Astrocyte (in vitro differentiated cells and primary cell): ENCODE data around the gene NDRG4. TPM values are rescaled to one million over a fixed set of nuclear protein-coding genes. Genes with fewer than 3 reads are reported as not detected.
A peak's percentile ranks its signal among the peaks of the same experiment; 100 is the strongest.

Source experiments
- DNase-seq: peaks from one replicate; pipeline ENCODE4 v3.0.0-alpha.2; 2010; ENCODE audit warnings: low read depth
- FAIRE-seq: peaks from 2 replicates; lab custom pipeline; 2011; peaks lifted over from hg19 to GRCh38; lab: Jason Lieb, UNC
- H2AFZ ChIP-seq: 2 replicates; pipeline ENCODE4 v1.6.0; 2012; ENCODE audit warnings: low read depth, low read length, inconsistent platforms
- H3K27ac ChIP-seq: 2 replicates; pipeline ENCODE4 v1.5.1; 2011; ENCODE audit warnings: low read depth, low read length, inconsistent platforms
- H3K27me3 ChIP-seq: 2 replicates; pipeline ENCODE4 v1.6.0; 2011; ENCODE audit warnings: low read length, inconsistent platforms; ENCODE audit not compliant: insufficient read depth
- H3K36me3 ChIP-seq: 2 replicates; pipeline ENCODE4 v1.5.1; 2011; ENCODE audit warnings: low read length, inconsistent platforms; ENCODE audit not compliant: insufficient read depth
- H3K4me1 ChIP-seq: 2 replicates; pipeline ENCODE4 v1.5.1; 2011; ENCODE audit warnings: low read length, inconsistent platforms; ENCODE audit not compliant: insufficient read depth
- H3K4me2 ChIP-seq: 2 replicates; pipeline ENCODE4 v1.6.0; 2012; ENCODE audit warnings: low read length, inconsistent platforms
- H3K4me3 ChIP-seq: 2 replicates; pipeline ENCODE4 v1.5.1; 2011; ENCODE audit warnings: low read depth, mild to moderate bottlenecking, low read length, inconsistent platforms; ENCODE audit not compliant: insufficient read depth
- H3K79me2 ChIP-seq: 2 replicates; pipeline ENCODE4 v1.6.0; 2012; ENCODE audit warnings: mild to moderate bottlenecking, low read length, inconsistent platforms; ENCODE audit not compliant: insufficient read depth
- H3K9ac ChIP-seq: 2 replicates; pipeline ENCODE4 v1.6.0; 2012; ENCODE audit warnings: mild to moderate bottlenecking, low read length, inconsistent platforms
- H3K9me3 ChIP-seq: 2 replicates; pipeline ENCODE4 v1.5.1; 2012; ENCODE audit warnings: low read depth, mild to moderate bottlenecking, low read length, inconsistent platforms; ENCODE audit not compliant: insufficient read depth
- H4K20me1 ChIP-seq: 2 replicates; pipeline ENCODE4 v1.6.0; 2012; ENCODE audit warnings: low read length, inconsistent platforms; ENCODE audit not compliant: insufficient read depth
- H3K27ac Mint-ChIP-seq: one replicate; pipeline ENCODE4 v1.8.0; 2021; ENCODE audit warnings: mild to moderate bottlenecking, mixed read lengths; ENCODE audit not compliant: unreplicated experiment
- H3K27me3 Mint-ChIP-seq: one replicate; pipeline ENCODE4 v1.8.0; 2021; ENCODE audit warnings: low read depth, mixed read lengths; ENCODE audit not compliant: unreplicated experiment
- H3K36me3 Mint-ChIP-seq: one replicate; pipeline ENCODE4 v1.8.0; 2021; ENCODE audit warnings: low read depth, mixed read lengths; ENCODE audit not compliant: unreplicated experiment
- H3K4me1 Mint-ChIP-seq: one replicate; pipeline ENCODE4 v1.8.0; 2021; ENCODE audit warnings: low read depth, mixed read lengths; ENCODE audit not compliant: unreplicated experiment
- H3K4me3 Mint-ChIP-seq: one replicate; pipeline ENCODE4 v1.8.0; 2021; ENCODE audit warnings: mild to moderate bottlenecking, moderate library complexity, mixed read lengths; ENCODE audit not compliant: unreplicated experiment
- H3K9me3 Mint-ChIP-seq: one replicate; pipeline ENCODE4 v1.8.0; 2021; ENCODE audit warnings: mild to moderate bottlenecking, mixed read lengths; ENCODE audit not compliant: unreplicated experiment
- CTCF ChIP-seq: IDR thresholded peaks from 2 replicates; pipeline ENCODE4 v1.5.1; 2011; ENCODE audit warnings: low read depth, mild to moderate bottlenecking, inconsistent platforms, low read length, moderate library complexity; ENCODE audit not compliant: insufficient read depth
- EZH2 ChIP-seq: IDR thresholded peaks from 2 replicates; pipeline ENCODE4 v1.6.1; 2012; ENCODE audit warnings: mild to moderate bottlenecking, low read length, inconsistent platforms; ENCODE audit not compliant: insufficient read depth
- total RNA-seq: library from RNA; stranded (reverse); gene quantifications from 2 replicates; pipeline ENCODE4 v1.2.1, GENCODE V29; 2021

The NDRG4 gene
- total RNA-seq, 1 donor from 2014 or later: 21.9 TPM

GRCh38 chr16:58530179-58530578 is 30.2 kb downstream of the NDRG4 start:
- peaks cover 7% of the 10 kb centered on the region for H4K20me1 ChIP-seq
- H3K79me2 ChIP-seq: no peaks in the 10 kb centered on the region
- H3K27me3 Mint-ChIP-seq: no peaks in the 10 kb centered on the region
- H3K9me3 Mint-ChIP-seq: no peaks in the 10 kb centered on the region
- no peak overlapping the region for H3K9ac ChIP-seq
- H3K4me1 ChIP-seq: no peaks in the 10 kb centered on the region
- H2AFZ ChIP-seq: no peak overlapping the region
- TF ChIP-seq CTCF (no peak), EZH2 (no peak)
- DNase-seq (no peak), FAIRE-seq (no peak)
- H3K4me3 ChIP-seq: no peak overlapping the region
- no peak overlapping the region for H3K27ac Mint-ChIP-seq
- no peaks in the 10 kb centered on the region for H3K27me3 ChIP-seq
- H3K9me3 ChIP-seq: no peaks in the 10 kb centered on the region
- no peak overlapping the region for H3K4me2 ChIP-seq
- peaks cover 10% of the 10 kb centered on the region for H3K36me3 Mint-ChIP-seq
- H3K27ac ChIP-seq: no peak overlapping the region
- no peak overlapping the region for H3K4me3 Mint-ChIP-seq
- H3K4me1 Mint-ChIP-seq: peaks cover 2% of the 10 kb centered on the region
- H3K36me3 ChIP-seq: peaks cover 65% of the 10 kb centered on the region

- H3K9me3 Mint-ChIP-seq: no peaks in the 10 kb centered on the region
- Histone ChIP-seq H2AFZ (no peak overlapping the region), H3K4me1 (no peaks in the 10 kb centered on the region), H3K79me2 (no peaks in the 10 kb centered on the region), H3K9me3 (no peaks in the 10 kb centered on the region), H3K36me3 (peaks cover 76% of the 10 kb centered on the region), H3K4me3 (no peak overlapping the region), H3K9ac (no peak overlapping the region), H4K20me1 (peaks cover 5% of the 10 kb centered on the region), H3K4me2 (no peak overlapping the region), H3K27me3 (no peaks in the 10 kb centered on the region), H3K27ac (no peak overlapping the region)
- TF ChIP-seq EZH2 (no peak), CTCF (no peak)
- H3K36me3 Mint-ChIP-seq: peaks cover 10% of the 10 kb centered on the region
- no peak for DNase-seq
- peaks cover 2% of the 10 kb centered on the region for H3K4me1 Mint-ChIP-seq
- FAIRE-seq: no peak
- no peaks in the 10 kb centered on the region for H3K27me3 Mint-ChIP-seq
- no peak overlapping the region for H3K27ac Mint-ChIP-seq
- no peak overlapping the region for H3K4me3 Mint-ChIP-seq
These were observed 32.5 kb downstream of the NDRG4 start for GRCh38 chr16:58532414-58532813.

- FAIRE-seq (no peak), DNase-seq (peak; percentile 10)
- Histone ChIP-seq H3K36me3 (peaks cover 77% of the 10 kb centered on the region), H3K9ac (no peak overlapping the region), H3K4me2 (no peak overlapping the region), H3K79me2 (no peaks in the 10 kb centered on the region), H3K27me3 (no peaks in the 10 kb centered on the region), H3K4me3 (no peak overlapping the region), H3K27ac (no peak overlapping the region), H4K20me1 (peaks cover 3% of the 10 kb centered on the region), H3K4me1 (no peaks in the 10 kb centered on the region), H3K9me3 (no peaks in the 10 kb centered on the region), H2AFZ (no peak overlapping the region)
- no peak overlapping the region for H3K27ac Mint-ChIP-seq
- TF ChIP-seq CTCF: no peak
- no peaks in the 10 kb centered on the region for H3K9me3 Mint-ChIP-seq
- peaks cover 2% of the 10 kb centered on the region for H3K4me1 Mint-ChIP-seq
- peaks cover 20% of the 10 kb centered on the region for H3K36me3 Mint-ChIP-seq
- no peaks in the 10 kb centered on the region for H3K27me3 Mint-ChIP-seq
- H3K4me3 Mint-ChIP-seq: no peak overlapping the region
These were observed 34.0 kb downstream of the NDRG4 start for GRCh38 chr16:58533751-58534470.
